Uterus (tissue), 2 donors: ENCODE results near the gene DUSP10.

Source experiments
- CTCF ChIP-seq, 4 experiments: fragments of 200-600 bp in 2 of 4; fragments of 450-650 bp in 2 of 4; sonication (generic) in 2 of 4; IDR thresholded peaks; one replicate each; pipeline ENCODE4 v1.5.1; 2016 to 2019; ENCODE audit warnings: antibody characterized with exemption in 4 of 4, mild to moderate bottlenecking in 2 of 4, moderate library complexity in 1 of 4
- POLR2A ChIP-seq, 2 donors: fragments of 450-650 bp; IDR thresholded peaks; one replicate each; pipeline ENCODE4 v1.6.1; 2016; ENCODE audit warnings: antibody characterized with exemption in 2 of 2, mild to moderate bottlenecking in 1 of 2, moderate library complexity in 1 of 2

GRCh38 chr1:221768444-221769066 lies 26.7 kb upstream of the DUSP10 start:
- TF ChIP-seq CTCF (IDR thresholded peaks at IDR 0.05) (peak in 1 of 4 experiments; percentile 5), POLR2A (IDR thresholded peaks at IDR 0.05) (no peak)
